ENCODE data around the gene CSNK2B. TPM values are rescaled to one million over a fixed set of nuclear protein-coding genes. Genes with fewer than 3 reads are reported as not detected.

The CSNK2B gene
- total and polyA plus RNA-seq, 9 of the 15 experiments (the other 6 are each of a cell fraction or from before 2014, with no cell fraction given), result 120 to 1,126 (median 529) TPM

- TF ChIP-seq ZNF512 (tag; IDR thresholded peaks at IDR 0.05) (peak; percentile 94), STAT5B (CRISPR knock-in tag; IDR thresholded peaks at IDR 0.05) (no peak), SMARCA4 (IDR thresholded peaks at IDR 0.05) (peak; percentile 71; the same call in 1 of the 2 replicates), ELF4 (CRISPR knock-in tag; IDR thresholded peaks at IDR 0.05) (peak; percentile 66; the same call in 1 of the 2 replicates), ZNF324 (CRISPR knock-in tag; IDR thresholded peaks at IDR 0.05) (no peak), NBN (IDR thresholded peaks at IDR 0.05; ENCODE audit: low read depth) (peak; percentile 65; the same call in 1 of the 2 replicates), ARNT (IDR thresholded peaks at IDR 0.05) (peak in 1 of 2 experiments; percentile 56; a peak in 3 of 4 replicates), LEF1 (IDR thresholded peaks at IDR 0.05) (no peak), HDGF (IDR thresholded peaks at IDR 0.05) (0 out of 2 replicates have a peak, but pooled peaks have one; percentile 85)
- TF ChIP-seq, protein P1, sequence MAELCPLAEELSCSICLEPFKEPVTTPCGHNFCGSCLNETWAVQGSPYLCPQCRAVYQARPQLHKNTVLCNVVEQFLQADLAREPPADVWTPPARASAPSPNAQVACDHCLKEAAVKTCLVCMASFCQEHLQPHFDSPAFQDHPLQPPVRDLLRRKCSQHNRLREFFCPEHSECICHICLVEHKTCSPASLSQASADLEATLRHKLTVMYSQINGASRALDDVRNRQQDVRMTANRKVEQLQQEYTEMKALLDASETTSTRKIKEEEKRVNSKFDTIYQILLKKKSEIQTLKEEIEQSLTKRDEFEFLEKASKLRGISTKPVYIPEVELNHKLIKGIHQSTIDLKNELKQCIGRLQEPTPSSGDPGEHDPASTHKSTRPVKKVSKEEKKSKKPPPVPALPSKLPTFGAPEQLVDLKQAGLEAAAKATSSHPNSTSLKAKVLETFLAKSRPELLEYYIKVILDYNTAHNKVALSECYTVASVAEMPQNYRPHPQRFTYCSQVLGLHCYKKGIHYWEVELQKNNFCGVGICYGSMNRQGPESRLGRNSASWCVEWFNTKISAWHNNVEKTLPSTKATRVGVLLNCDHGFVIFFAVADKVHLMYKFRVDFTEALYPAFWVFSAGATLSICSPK (IDR thresholded peaks at IDR 0.05; ENCODE audit: borderline replicate concordance), result peak; percentile 82; the same call in 1 of the 2 replicates
- TF ChIP-seq, protein P2, sequence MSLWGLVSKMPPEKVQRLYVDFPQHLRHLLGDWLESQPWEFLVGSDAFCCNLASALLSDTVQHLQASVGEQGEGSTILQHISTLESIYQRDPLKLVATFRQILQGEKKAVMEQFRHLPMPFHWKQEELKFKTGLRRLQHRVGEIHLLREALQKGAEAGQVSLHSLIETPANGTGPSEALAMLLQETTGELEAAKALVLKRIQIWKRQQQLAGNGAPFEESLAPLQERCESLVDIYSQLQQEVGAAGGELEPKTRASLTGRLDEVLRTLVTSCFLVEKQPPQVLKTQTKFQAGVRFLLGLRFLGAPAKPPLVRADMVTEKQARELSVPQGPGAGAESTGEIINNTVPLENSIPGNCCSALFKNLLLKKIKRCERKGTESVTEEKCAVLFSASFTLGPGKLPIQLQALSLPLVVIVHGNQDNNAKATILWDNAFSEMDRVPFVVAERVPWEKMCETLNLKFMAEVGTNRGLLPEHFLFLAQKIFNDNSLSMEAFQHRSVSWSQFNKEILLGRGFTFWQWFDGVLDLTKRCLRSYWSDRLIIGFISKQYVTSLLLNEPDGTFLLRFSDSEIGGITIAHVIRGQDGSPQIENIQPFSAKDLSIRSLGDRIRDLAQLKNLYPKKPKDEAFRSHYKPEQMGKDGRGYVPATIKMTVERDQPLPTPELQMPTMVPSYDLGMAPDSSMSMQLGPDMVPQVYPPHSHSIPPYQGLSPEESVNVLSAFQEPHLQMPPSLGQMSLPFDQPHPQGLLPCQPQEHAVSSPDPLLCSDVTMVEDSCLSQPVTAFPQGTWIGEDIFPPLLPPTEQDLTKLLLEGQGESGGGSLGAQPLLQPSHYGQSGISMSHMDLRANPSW (CRISPR knock-in tag; IDR thresholded peaks at IDR 0.05), result peak; percentile 79; the same call in 1 of the 2 replicates
- TF ChIP-seq, protein P3, sequence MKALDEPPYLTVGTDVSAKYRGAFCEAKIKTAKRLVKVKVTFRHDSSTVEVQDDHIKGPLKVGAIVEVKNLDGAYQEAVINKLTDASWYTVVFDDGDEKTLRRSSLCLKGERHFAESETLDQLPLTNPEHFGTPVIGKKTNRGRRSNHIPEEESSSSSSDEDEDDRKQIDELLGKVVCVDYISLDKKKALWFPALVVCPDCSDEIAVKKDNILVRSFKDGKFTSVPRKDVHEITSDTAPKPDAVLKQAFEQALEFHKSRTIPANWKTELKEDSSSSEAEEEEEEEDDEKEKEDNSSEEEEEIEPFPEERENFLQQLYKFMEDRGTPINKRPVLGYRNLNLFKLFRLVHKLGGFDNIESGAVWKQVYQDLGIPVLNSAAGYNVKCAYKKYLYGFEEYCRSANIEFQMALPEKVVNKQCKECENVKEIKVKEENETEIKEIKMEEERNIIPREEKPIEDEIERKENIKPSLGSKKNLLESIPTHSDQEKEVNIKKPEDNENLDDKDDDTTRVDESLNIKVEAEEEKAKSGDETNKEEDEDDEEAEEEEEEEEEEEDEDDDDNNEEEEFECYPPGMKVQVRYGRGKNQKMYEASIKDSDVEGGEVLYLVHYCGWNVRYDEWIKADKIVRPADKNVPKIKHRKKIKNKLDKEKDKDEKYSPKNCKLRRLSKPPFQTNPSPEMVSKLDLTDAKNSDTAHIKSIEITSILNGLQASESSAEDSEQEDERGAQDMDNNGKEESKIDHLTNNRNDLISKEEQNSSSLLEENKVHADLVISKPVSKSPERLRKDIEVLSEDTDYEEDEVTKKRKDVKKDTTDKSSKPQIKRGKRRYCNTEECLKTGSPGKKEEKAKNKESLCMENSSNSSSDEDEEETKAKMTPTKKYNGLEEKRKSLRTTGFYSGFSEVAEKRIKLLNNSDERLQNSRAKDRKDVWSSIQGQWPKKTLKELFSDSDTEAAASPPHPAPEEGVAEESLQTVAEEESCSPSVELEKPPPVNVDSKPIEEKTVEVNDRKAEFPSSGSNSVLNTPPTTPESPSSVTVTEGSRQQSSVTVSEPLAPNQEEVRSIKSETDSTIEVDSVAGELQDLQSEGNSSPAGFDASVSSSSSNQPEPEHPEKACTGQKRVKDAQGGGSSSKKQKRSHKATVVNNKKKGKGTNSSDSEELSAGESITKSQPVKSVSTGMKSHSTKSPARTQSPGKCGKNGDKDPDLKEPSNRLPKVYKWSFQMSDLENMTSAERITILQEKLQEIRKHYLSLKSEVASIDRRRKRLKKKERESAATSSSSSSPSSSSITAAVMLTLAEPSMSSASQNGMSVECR (CRISPR knock-in tag; IDR thresholded peaks at IDR 0.05), result 0 out of 2 replicates have a peak, but pooled peaks have one; percentile 5
- TF ChIP-seq, protein P4, sequence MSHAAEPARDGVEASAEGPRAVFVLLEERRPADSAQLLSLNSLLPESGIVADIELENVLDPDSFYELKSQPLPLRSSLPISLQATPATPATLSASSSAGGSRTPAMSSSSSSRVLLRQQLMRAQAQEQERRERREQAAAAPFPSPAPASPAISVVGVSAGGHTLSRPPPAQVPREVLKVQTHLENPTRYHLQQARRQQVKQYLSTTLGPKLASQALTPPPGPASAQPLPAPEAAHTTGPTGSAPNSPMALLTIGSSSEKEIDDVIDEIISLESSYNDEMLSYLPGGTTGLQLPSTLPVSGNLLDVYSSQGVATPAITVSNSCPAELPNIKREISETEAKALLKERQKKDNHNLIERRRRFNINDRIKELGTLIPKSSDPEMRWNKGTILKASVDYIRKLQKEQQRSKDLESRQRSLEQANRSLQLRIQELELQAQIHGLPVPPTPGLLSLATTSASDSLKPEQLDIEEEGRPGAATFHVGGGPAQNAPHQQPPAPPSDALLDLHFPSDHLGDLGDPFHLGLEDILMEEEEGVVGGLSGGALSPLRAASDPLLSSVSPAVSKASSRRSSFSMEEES (CRISPR knock-in tag; IDR thresholded peaks at IDR 0.05), result no peak
- TF ChIP-seq, protein P5, sequence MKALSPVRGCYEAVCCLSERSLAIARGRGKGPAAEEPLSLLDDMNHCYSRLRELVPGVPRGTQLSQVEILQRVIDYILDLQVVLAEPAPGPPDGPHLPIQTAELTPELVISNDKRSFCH (CRISPR knock-in tag; IDR thresholded peaks at IDR 0.05), result no peak
- TF ChIP-seq, protein P5 (tag; IDR thresholded peaks at IDR 0.05), result no peak
Measured at GRCh38 chr6:31621320-31621939, 44.5 kb upstream of the CSNK2B start (continued).
